ENCODE data around the gene PRKCE. TPM values are rescaled to one million over a fixed set of nuclear protein-coding genes. Genes with fewer than 3 reads are reported as not detected.

Gene PRKCE
- total RNA-seq, 2 experiments from 2014 or later, result 13.1 to 15.4 TPM

- no peak overlapping the region for H3K4me3 Mint-ChIP-seq
- no peak overlapping the region for H3K27ac Mint-ChIP-seq
- no peaks in the 10 kb centered on the region for H3K9me3 Mint-ChIP-seq
- ChIA-PET POLR2A (no interaction called here), CTCF (interaction anchor here (1.0 kb wide), 1 partner anchor 15 kb away, joined by 4 read pairs; no protein-coding TSS in a partner anchor)
- no peak for DNase-seq
- no peaks in the 10 kb centered on the region for H3K4me1 Mint-ChIP-seq
- no peaks in the 10 kb centered on the region for H3K27me3 Mint-ChIP-seq
- no peaks in the 10 kb centered on the region for H3K36me3 Mint-ChIP-seq (ENCODE audit: low read depth)
Measured at GRCh38 chr2:45793305-45793962, 142.0 kb downstream of the PRKCE start.

GRCh38 chr2:45794134-45794617 lies 142.7 kb downstream of the PRKCE start:
- DNase-seq, result no peak
- H3K36me3 Mint-ChIP-seq (ENCODE audit: low read depth), result no peaks in the 10 kb centered on the region
- no peak overlapping the region for H3K27ac Mint-ChIP-seq
- H3K27me3 Mint-ChIP-seq, result no peaks in the 10 kb centered on the region
- CTCF ChIA-PET, result interaction anchor here (1.3 kb wide), 1 partner anchor 30 kb away, joined by 4 read pairs; no protein-coding TSS in a partner anchor
- no peaks in the 10 kb centered on the region for H3K9me3 Mint-ChIP-seq
- no peaks in the 10 kb centered on the region for H3K4me1 Mint-ChIP-seq
- H3K4me3 Mint-ChIP-seq, result no peak overlapping the region
- POLR2A ChIA-PET, result no interaction called here

- DNase-seq, result no peak
- H3K27ac Mint-ChIP-seq, result no peak overlapping the region
- no peak overlapping the region for H3K4me3 Mint-ChIP-seq
- CTCF ChIA-PET, result interaction anchor here (1.7 to 1.8 kb wide), 2 partner anchors 10 to 18 kb away, joined by 4 to 9 read pairs; no protein-coding TSS in a partner anchor
- H3K27me3 Mint-ChIP-seq, result no peaks in the 10 kb centered on the region
- POLR2A ChIA-PET, result no interaction called here
- no peaks in the 10 kb centered on the region for H3K4me1 Mint-ChIP-seq
- H3K36me3 Mint-ChIP-seq (ENCODE audit: low read depth), result no peaks in the 10 kb centered on the region
- no peaks in the 10 kb centered on the region for H3K9me3 Mint-ChIP-seq
Measured at GRCh38 chr2:45796500-45796899, 145.0 kb downstream of the PRKCE start.

- Mint-ChIP-seq H3K4me1 (no peaks in the 10 kb centered on the region), H3K27ac (no peak overlapping the region), H3K9me3 (no peaks in the 10 kb centered on the region), H3K4me3 (no peak overlapping the region), H3K27me3 (no peaks in the 10 kb centered on the region), H3K36me3 (ENCODE audit: low read depth) (no peaks in the 10 kb centered on the region)
- ChIA-PET CTCF (interaction anchor here (0.8 to 1.8 kb wide), 3 partner anchors 9 to 62 kb away, joined by 3 to 9 read pairs (median 5); no protein-coding TSS in a partner anchor), POLR2A (no interaction called here)
- DNase-seq, result no peak
Measured at GRCh38 chr2:45797451-45798230, 146.2 kb downstream of the PRKCE start.

DNA sequence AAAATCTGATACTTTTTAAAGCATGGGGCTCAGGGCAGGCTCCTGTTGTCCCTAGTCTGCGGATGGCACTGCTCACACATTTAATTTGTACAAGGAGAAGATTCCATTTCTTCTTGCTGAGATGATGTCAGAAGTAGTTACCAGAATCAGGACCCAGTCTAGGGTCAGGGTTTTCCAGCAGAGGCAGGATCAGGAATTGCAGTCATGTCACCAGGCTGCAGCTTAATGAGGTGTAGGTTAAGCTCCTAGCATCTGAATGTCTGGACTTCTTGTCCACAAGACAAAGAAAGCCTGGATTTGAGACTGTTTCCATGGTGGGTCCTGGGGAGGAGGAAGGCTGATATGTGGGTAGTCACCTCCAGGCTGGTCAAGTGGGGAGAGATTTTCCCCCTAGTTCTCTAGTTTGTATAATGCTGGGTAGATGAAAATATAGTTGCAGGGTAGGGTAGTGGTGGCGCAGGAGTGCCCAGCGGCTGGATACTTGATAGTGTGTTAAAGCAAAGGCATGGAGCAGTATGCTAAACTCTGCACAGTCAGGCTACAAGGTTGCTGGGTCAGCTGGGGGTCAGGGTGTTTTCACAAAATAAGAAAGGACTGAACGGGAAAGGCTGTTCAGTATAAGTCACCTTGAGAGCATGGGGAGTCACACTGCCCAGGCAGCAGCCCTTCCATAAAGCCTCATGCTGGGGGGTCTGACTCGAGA lies 148.4 kb downstream of the PRKCE start:
- Mint-ChIP-seq H3K36me3 (ENCODE audit: low read depth) (no peaks in the 10 kb centered on the region), H3K9me3 (no peaks in the 10 kb centered on the region), H3K27me3 (no peaks in the 10 kb centered on the region), H3K4me1 (no peaks in the 10 kb centered on the region), H3K4me3 (no peak overlapping the region), H3K27ac (no peak overlapping the region)
- POLR2A ChIA-PET, result no interaction called here
- no peak for DNase-seq
- CTCF ChIA-PET, result interaction anchor here (0.6 kb wide), 1 partner anchor 11 kb away, joined by 3 read pairs; no protein-coding TSS in a partner anchor

DNA sequence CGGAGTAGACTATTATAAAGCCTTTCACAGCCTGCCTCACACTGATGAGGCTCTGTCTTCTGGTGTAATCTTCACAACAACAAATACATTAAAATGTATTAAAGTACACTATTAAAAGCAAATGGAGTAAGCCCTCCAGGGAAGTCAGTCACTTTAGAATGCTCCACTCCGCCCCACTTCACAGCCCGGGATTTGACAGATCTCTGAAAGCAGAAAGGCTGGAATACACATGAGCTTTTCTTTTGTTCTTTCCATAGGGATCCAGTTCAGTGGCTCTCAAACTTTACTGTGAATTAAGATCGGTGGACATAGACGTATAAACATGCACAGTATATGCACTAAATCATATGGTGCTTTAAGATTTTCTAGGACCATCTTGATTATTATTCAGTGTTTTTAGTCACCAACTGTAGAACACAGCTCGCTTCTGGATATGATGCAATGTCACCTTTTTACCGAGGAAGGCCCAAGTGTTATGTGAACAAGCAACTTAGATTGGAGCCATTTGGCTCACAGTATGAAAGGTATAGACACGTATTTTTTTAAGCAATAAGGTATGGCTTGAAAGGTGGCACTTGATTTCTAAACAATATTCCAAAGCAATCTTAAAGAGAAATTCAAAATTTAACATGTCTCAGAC lies 151.1 kb downstream of the PRKCE start:
- Mint-ChIP-seq H3K27ac (no peak overlapping the region), H3K27me3 (no peaks in the 10 kb centered on the region), H3K4me1 (no peaks in the 10 kb centered on the region), H3K36me3 (ENCODE audit: low read depth) (no peaks in the 10 kb centered on the region), H3K9me3 (no peaks in the 10 kb centered on the region), H3K4me3 (no peak overlapping the region)
- ChIA-PET CTCF (interaction anchor here (0.6 to 1.4 kb wide), 6 partner anchors 14 to 915 kb away, joined by 3 to 7 read pairs (median 4); no protein-coding TSS in a partner anchor), POLR2A (no interaction called here)
- no peak for DNase-seq

GRCh38 chr2:45804987-45805755 lies 153.7 kb downstream of the PRKCE start:
- POLR2A ChIA-PET, result no interaction called here
- no peaks in the 10 kb centered on the region for H3K27me3 Mint-ChIP-seq
- CTCF ChIA-PET, result interaction anchor here (0.6 to 3.0 kb wide), 4 partner anchors 8 to 29 kb away, joined by 4 to 9 read pairs (median 4); no protein-coding TSS in a partner anchor
- no peaks in the 10 kb centered on the region for H3K36me3 Mint-ChIP-seq (ENCODE audit: low read depth)
- H3K4me3 Mint-ChIP-seq, result no peak overlapping the region
- no peaks in the 10 kb centered on the region for H3K9me3 Mint-ChIP-seq
- no peak overlapping the region for H3K27ac Mint-ChIP-seq
- no peak for DNase-seq
- H3K4me1 Mint-ChIP-seq, result no peaks in the 10 kb centered on the region

DNA sequence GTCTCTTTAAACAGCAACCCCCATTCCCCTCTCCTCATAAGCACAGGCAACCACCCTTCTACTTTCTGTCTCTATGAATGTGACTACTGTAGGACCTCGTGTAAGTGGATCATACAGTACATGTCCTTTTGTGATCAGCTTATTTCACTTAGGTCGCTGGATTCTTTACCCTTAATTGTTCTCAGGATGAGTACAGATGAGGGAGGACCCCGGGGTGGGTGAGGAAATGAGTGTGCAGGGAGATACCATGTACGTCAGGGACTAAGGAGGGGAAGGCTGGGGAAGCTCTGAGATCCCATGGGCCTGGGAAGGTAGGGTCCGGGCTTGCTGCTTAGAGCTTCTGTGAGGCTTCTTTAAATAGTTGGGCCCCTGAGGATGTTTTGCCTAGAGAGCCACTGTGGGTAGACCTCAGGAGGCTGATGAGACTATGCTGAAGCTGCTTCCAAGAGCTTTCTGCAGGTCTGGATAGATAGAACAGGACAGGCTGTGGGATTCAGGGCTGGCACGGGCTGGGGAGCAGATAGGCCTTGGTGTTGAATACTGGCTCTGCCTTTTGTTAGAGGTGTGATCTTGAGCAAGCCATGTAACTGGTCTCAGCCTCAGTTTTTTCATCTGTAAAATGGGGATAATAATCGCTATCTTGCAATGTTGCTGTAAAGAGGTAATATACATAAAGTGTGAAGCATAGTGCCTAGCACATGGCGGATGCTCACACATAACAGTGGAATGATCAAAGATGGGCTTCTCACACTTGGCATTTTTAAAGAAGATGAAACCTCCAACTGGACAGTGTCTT lies 155.3 kb downstream of the PRKCE start:
- no peak for DNase-seq
- Mint-ChIP-seq H3K36me3 (ENCODE audit: low read depth) (no peaks in the 10 kb centered on the region), H3K4me1 (no peaks in the 10 kb centered on the region), H3K27ac (no peak overlapping the region), H3K27me3 (no peaks in the 10 kb centered on the region), H3K9me3 (no peaks in the 10 kb centered on the region), H3K4me3 (no peak overlapping the region)
- ChIA-PET CTCF (interaction anchor here (3.0 kb wide), 1 partner anchor 9 kb away, joined by 9 read pairs; no protein-coding TSS in a partner anchor), POLR2A (no interaction called here)

GRCh38 chr2:45808294-45808800 lies 156.9 kb downstream of the PRKCE start:
- no peak for DNase-seq
- Mint-ChIP-seq H3K27me3 (no peaks in the 10 kb centered on the region), H3K4me3 (no peak overlapping the region), H3K9me3 (no peaks in the 10 kb centered on the region), H3K27ac (no peak overlapping the region), H3K4me1 (no peaks in the 10 kb centered on the region), H3K36me3 (ENCODE audit: low read depth) (no peaks in the 10 kb centered on the region)
- ChIA-PET CTCF (interaction anchor here (3.0 kb wide), 1 partner anchor 11 kb away, joined by 9 read pairs; no protein-coding TSS in a partner anchor), POLR2A (no interaction called here)

- no peaks in the 10 kb centered on the region for H3K4me1 Mint-ChIP-seq
- no peak overlapping the region for H3K27ac Mint-ChIP-seq
- no peaks in the 10 kb centered on the region for H3K27me3 Mint-ChIP-seq
- DNase-seq, result no peak
- ChIA-PET CTCF (no interaction called here), POLR2A (no interaction called here)
- H3K4me3 Mint-ChIP-seq, result no peak overlapping the region
- H3K36me3 Mint-ChIP-seq (ENCODE audit: low read depth), result no peaks in the 10 kb centered on the region
- no peaks in the 10 kb centered on the region for H3K9me3 Mint-ChIP-seq
Measured at GRCh38 chr2:45809205-45809604, 157.7 kb downstream of the PRKCE start.

- Mint-ChIP-seq H3K27ac (no peak overlapping the region), H3K27me3 (no peaks in the 10 kb centered on the region)
Measured at GRCh38 chr2:45812011-45812500, 160.6 kb downstream of the PRKCE start.

More at GRCh38 chr2:45812011-45812500, 160.6 kb downstream of the PRKCE start:
- POLR2A ChIA-PET, result no interaction called here
- H3K36me3 Mint-ChIP-seq (ENCODE audit: low read depth), result no peaks in the 10 kb centered on the region
- no peaks in the 10 kb centered on the region for H3K9me3 Mint-ChIP-seq
- H3K4me1 Mint-ChIP-seq, result no peaks in the 10 kb centered on the region
- DNase-seq, result no peak
- CTCF ChIA-PET, result no interaction called here
- no peak overlapping the region for H3K4me3 Mint-ChIP-seq

All from activated CD4-positive, alpha-beta T cell treated with anti-CD3 and anti-CD28 coated beads, Interleukin-2, amount 10 ng/mL, durations not matched to agents 7 days and 5 days (primary cell).